Activated naive CD4-positive, alpha-beta T cell treated with anti-CD3 and anti-CD28 coated beads for 36 hours (primary cell): ENCODE measurements around the gene PSPC1. TPM values are rescaled to one million over a fixed set of nuclear protein-coding genes. Genes with fewer than 3 reads are reported as not detected.
"Not testable (repeated sequence)": the region's sequence is repeated elsewhere in the genome, so short reads cannot be mapped to it uniquely, and the experiment has no call there.

Experiments
- CTCF ChIA-PET: fragments of 350-600 bp; sonication (Branson Sonifier 250); formaldehyde crosslinking; loops from one replicate; lab custom pipeline; 2021; ENCODE audit warnings: antibody characterized with exemption; lab: Charles Lee
- DNase-seq: peaks from one replicate; pipeline ENCODE4 v3.0.0-alpha.2; 2020
- H3K27ac Mint-ChIP-seq: one replicate; pipeline ENCODE4 v1.8.0; 2021; ENCODE audit warnings: mild to moderate bottlenecking, mixed read lengths
- H3K27me3 Mint-ChIP-seq: one replicate; pipeline ENCODE4 v1.8.0; 2021; ENCODE audit warnings: low read depth, mixed read lengths
- H3K36me3 Mint-ChIP-seq: one replicate; pipeline ENCODE4 v1.8.0; 2021; ENCODE audit warnings: low read depth, mixed read lengths
- H3K4me1 Mint-ChIP-seq: one replicate; pipeline ENCODE4 v1.8.0; 2021; ENCODE audit warnings: low read depth, mixed read lengths
- H3K4me3 Mint-ChIP-seq: one replicate; pipeline ENCODE4 v1.8.0; 2021; ENCODE audit warnings: mild to moderate bottlenecking, moderate library complexity, mixed read lengths
- H3K9me3 Mint-ChIP-seq: one replicate; pipeline ENCODE4 v1.8.0; 2021; ENCODE audit warnings: mixed read lengths
- intact Hi-C: fragments of 100-400 bp; cut with micrococcal nuclease; formaldehyde crosslinking; loops from one replicate; pipeline ENCODE4 v1.15.1; 2023
- total RNA-seq, 2 experiments: library from RNA; stranded (reverse); gene quantifications; one replicate each; pipeline ENCODE4 v1.2.3, GENCODE V29; 2021

PSPC1 gene
- total RNA-seq, 2 experiments from 2014 or later: 46.5 to 48.2 TPM

DNA sequence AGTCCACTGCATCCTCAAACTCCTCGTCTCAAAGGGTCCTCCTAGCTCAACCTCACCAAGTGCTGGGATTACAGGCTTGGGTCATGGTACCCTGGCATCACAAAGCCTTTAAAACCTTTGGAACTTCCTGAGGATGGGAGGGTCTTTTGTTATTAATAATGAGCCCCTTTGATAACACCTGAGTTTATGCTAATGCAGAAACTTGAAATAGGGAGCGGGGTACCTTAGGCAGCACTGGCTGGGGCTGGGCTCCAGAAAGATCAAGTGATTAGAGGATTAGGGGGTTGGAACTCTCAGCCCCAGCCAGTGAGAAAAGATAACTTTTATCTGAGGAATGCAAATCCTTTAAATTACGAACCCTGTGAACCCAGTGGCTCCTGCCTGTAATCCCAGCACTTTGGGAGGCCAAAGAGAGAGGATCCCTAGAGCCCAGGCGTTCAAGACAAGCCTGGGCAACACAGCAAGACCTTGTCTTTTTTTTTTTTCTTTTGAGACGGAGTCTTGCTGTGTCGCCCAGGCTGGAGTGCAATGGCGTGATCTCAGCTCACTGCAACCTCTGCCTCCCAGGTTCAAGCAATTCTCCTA is 9.3 kb upstream of the PSPC1 start:
- no peaks in the 10 kb centered on the region for H3K36me3 Mint-ChIP-seq
- intact Hi-C loops: no loop called here
- H3K27me3 Mint-ChIP-seq: no peaks in the 10 kb centered on the region
- no peak overlapping the region for H3K27ac Mint-ChIP-seq
- DNase-seq: no peak
- CTCF ChIA-PET: no interaction called here
- no peaks in the 10 kb centered on the region for H3K9me3 Mint-ChIP-seq
- H3K4me1 Mint-ChIP-seq: no peaks in the 10 kb centered on the region
- H3K4me3 Mint-ChIP-seq: no peak overlapping the region

GRCh38 chr13:19782049-19782726 is 557 bp downstream of the PSPC1 start:
- Mint-ChIP-seq H3K27me3 (peaks cover 3% of the 10 kb centered on the region), H3K27ac (peak overlapping the region; percentile 98), H3K4me3 (peak overlapping the region; percentile 96), H3K4me1 (peaks cover 7% of the 10 kb centered on the region), H3K36me3 (peaks cover 14% of the 10 kb centered on the region), H3K9me3 (peaks cover 1% of the 10 kb centered on the region)
- CTCF ChIA-PET: no interaction called here
- intact Hi-C loops: loop anchor here (1.0 to 2.0 kb wide), 3 partner anchors 81 to 379 kb away; partner anchors contain the start of genes GJA3 and ZMYM5
- peak; percentile 74 for DNase-seq

DNA sequence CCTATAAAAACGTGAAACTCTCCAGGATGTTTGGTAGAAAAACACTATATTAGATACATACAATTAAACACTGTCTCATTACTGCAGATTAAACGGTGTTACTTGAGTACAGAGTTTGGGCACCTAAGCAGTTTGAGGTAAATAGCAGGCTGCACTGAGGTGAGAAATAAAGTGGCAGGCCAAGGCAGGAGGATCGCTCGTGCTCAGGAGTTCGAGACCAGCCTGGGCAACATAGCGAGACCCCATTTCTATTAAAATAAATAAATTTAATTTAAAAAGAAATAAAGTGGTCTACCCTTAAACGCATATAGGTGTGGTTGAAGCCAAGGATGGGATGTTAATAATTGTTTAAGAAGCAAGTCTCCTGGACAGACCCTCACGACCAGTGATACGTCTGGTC is 1.2 kb downstream of the PSPC1 start:
- CTCF ChIA-PET: interaction anchor here (0.6 kb wide), 1 partner anchor 75 kb away, joined by 7 read pairs; no protein-coding TSS in a partner anchor
- Mint-ChIP-seq H3K4me3 (peak overlapping the region; percentile 96), H3K36me3 (peaks cover 14% of the 10 kb centered on the region), H3K27ac (peak overlapping the region; percentile 98), H3K27me3 (peaks cover 3% of the 10 kb centered on the region), H3K4me1 (peaks cover 7% of the 10 kb centered on the region), H3K9me3 (peaks cover 1% of the 10 kb centered on the region)
- intact Hi-C loops: no loop called here
- peak; percentile 23 for DNase-seq

DNA sequence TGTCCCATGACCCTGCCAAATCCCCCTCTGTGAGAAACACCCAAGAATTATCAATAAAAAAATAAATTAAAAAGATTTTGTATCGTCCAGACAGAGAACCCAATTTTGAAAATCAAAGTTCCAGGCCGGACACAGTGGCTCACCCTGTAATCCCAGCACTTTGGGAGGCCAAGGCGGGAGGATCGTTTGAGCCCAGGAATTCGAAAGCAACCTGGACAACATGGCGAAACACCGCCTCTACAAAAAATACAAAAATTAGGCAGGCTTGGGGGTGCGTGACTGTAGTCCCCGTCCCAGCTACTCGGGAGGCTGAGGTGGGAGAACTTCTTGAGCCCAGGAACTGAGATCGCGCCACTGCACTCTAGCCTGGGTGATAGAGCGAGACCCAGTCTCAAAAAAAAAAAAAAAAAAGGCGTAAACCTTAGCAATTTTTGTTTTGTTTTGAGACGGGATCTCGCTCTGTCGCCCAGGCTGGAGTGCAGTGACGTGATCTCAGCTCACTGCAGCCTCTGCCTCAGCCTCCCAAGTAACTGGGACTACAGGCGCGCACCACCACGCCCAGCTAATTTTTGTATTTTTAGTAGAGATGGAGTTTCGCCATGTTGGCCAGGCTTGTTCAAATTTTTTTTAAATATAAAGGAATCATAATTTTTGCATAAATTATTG is 1.9 kb downstream of the PSPC1 start:
- Mint-ChIP-seq H3K4me1 (peaks cover 11% of the 10 kb centered on the region), H3K36me3 (peaks cover 16% of the 10 kb centered on the region), H3K4me3 (peak overlapping the region; percentile 96), H3K27ac (peak overlapping the region; percentile 76)
- CTCF ChIA-PET: interaction anchor here (0.6 kb wide), 1 partner anchor 74 kb away, joined by 7 read pairs; no protein-coding TSS in a partner anchor
- H3K27me3 Mint-ChIP-seq, intact Hi-C loops, H3K9me3 Mint-ChIP-seq: not testable (repeated sequence)
- peak; percentile 30 for DNase-seq

DNA sequence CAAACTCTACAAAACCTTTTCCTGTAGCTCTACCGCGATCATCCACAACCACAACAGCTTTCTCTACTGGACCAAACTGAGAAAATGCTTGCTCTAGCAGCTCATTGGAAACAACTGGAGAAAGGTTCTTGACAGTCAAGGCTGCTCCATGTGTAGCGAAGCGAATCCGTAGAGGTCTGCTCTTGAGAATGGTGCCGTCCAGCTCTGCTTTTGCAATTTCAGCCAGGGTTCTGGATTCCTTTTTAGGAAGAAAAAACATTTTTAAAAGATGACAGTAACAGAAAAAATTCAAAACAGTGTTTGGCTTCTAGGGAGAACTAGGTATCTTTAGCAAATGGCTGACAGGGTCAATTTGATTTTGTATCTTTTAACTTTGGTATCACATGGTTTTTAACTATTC is 10.4 kb downstream of the PSPC1 start:
- DNase-seq: no peak
- Mint-ChIP-seq H3K9me3 (no peaks in the 10 kb centered on the region), H3K27ac (no peak overlapping the region), H3K27me3 (no peaks in the 10 kb centered on the region), H3K4me1 (peaks cover 37% of the 10 kb centered on the region), H3K4me3 (no peak overlapping the region), H3K36me3 (peaks cover 40% of the 10 kb centered on the region)
- intact Hi-C loops: no loop called here
- CTCF ChIA-PET: no interaction called here

DNA sequence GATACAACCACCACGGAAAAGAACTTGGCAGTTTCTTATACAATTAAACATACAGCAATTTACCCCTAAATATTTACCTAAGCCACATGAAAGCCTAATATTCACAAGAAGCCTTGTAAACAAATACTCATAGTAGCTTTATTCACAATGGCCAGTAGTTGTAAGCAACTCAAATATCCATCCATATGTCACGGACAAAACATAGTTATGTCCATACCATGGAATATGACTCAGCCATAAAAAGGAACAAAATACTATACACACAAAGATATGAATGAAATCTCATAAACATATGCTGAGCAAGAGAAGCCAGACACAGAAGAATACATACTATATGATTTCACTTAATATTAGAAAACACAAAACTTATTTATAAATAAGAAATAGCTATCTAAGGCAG is 12.9 kb downstream of the PSPC1 start:
- H3K4me3 Mint-ChIP-seq: no peak overlapping the region
- H3K27me3 Mint-ChIP-seq: no peaks in the 10 kb centered on the region
- H3K9me3 Mint-ChIP-seq: no peaks in the 10 kb centered on the region
- peaks cover 43% of the 10 kb centered on the region for H3K4me1 Mint-ChIP-seq
- peaks cover 45% of the 10 kb centered on the region for H3K36me3 Mint-ChIP-seq
- CTCF ChIA-PET: interaction anchor here (0.7 kb wide), 1 partner anchor 71 kb away, joined by 3 read pairs; no protein-coding TSS in a partner anchor
- no peak overlapping the region for H3K27ac Mint-ChIP-seq
- DNase-seq: no peak
- intact Hi-C loops: no loop called here

DNA sequence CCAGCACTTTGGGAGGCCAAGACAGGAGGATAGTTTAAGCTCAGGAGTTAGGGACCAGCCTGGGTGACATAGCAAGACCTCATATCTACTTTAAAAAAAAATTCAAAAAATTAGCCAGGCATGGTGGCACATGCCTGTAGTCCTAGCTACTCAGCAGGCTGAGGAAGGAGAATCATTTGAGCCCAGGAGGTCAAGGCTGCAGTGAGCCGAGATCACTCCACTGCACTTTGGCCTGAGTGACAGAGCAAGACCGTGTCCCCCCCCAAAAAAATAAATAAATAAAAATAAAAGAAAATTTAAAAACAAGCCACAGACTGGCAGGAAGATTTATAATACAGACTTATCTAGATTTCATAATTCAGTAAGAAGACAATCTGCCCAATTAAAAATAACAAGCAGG is 14.8 kb downstream of the PSPC1 start:
- CTCF ChIA-PET: interaction anchor here (0.6 kb wide), 1 partner anchor 137 kb away, joined by 3 read pairs; no protein-coding TSS in a partner anchor
- H3K27me3 Mint-ChIP-seq: no peaks in the 10 kb centered on the region
- H3K27ac Mint-ChIP-seq: peak overlapping the region; percentile 46
- H3K4me1 Mint-ChIP-seq: peaks cover 50% of the 10 kb centered on the region
- DNase-seq: no peak
- intact Hi-C loops: no loop called here
- peaks cover 53% of the 10 kb centered on the region for H3K36me3 Mint-ChIP-seq
- no peak overlapping the region for H3K4me3 Mint-ChIP-seq
- no peaks in the 10 kb centered on the region for H3K9me3 Mint-ChIP-seq

DNA sequence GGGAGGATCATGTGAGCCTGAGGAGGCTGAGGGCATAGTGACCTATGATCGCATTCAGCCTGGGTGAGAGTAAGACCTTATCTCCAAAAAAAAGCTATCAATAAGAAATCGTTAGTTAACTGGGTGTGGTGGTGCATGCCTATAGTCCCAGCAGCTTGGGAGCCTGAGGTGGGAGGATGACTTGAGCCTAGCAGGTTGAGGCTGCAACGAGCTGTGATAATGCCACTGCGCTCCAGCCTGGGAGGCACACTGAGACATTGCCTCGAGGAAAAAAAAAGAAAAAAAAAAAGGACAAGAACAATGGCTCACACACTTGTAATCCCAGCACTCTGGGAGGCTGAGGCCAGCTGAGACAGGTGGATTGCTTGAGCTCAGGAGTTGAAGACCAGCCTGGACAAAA is 16.2 kb downstream of the PSPC1 start:
- CTCF ChIA-PET: no interaction called here
- Mint-ChIP-seq H3K4me3 (no peak overlapping the region), H3K27me3 (no peaks in the 10 kb centered on the region), H3K9me3 (no peaks in the 10 kb centered on the region), H3K4me1 (peaks cover 55% of the 10 kb centered on the region), H3K27ac (no peak overlapping the region), H3K36me3 (peaks cover 50% of the 10 kb centered on the region)
- intact Hi-C loops: no loop called here
- no peak for DNase-seq

- no peaks in the 10 kb centered on the region for H3K9me3 Mint-ChIP-seq
- CTCF ChIA-PET: no interaction called here
- H3K4me3 Mint-ChIP-seq: no peak overlapping the region
- intact Hi-C loops: no loop called here
- DNase-seq: no peak
- H3K27ac Mint-ChIP-seq: no peak overlapping the region
- H3K27me3 Mint-ChIP-seq: no peaks in the 10 kb centered on the region
- H3K4me1 Mint-ChIP-seq: peaks cover 59% of the 10 kb centered on the region
- H3K36me3 Mint-ChIP-seq: peaks cover 48% of the 10 kb centered on the region
Measured at GRCh38 chr13:19764237-19764636, 18.5 kb downstream of the PSPC1 start.

DNA sequence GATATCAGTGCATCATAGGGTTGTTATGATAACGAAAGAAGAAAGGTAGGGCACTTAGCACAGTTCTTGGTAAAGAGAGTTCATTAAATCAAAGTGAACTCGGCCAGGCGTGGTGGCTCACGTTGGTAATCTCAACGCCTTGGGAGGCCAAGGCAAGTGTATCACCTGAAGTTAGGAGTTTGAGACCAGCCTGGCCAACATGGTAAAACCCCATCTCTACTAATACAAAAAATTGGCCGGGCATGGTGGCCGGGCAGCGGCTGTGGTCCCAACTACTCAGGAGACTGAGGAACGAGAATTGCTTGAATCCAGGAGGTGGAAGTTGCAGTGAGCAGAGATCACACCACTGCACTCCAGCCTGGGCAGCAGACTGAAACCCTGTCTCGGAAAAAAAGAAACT is 19.1 kb downstream of the PSPC1 start:
- Mint-ChIP-seq H3K36me3 (peaks cover 53% of the 10 kb centered on the region), H3K4me3 (no peak overlapping the region), H3K27me3 (no peaks in the 10 kb centered on the region), H3K4me1 (peaks cover 54% of the 10 kb centered on the region), H3K9me3 (no peaks in the 10 kb centered on the region), H3K27ac (peak overlapping the region; percentile 30)
- CTCF ChIA-PET: interaction anchor here (0.5 kb wide), 1 partner anchor 8 kb away, joined by 3 read pairs; no protein-coding TSS in a partner anchor
- DNase-seq: no peak
- intact Hi-C loops: no loop called here

GRCh38 chr13:19759669-19760068 is 23.1 kb downstream of the PSPC1 start:
- Mint-ChIP-seq H3K27me3 (no peaks in the 10 kb centered on the region), H3K36me3 (peaks cover 57% of the 10 kb centered on the region), H3K4me3 (no peak overlapping the region), H3K9me3 (no peaks in the 10 kb centered on the region), H3K27ac (no peak overlapping the region), H3K4me1 (peaks cover 33% of the 10 kb centered on the region)
- no peak for DNase-seq
- intact Hi-C loops: no loop called here
- CTCF ChIA-PET: no interaction called here

DNA sequence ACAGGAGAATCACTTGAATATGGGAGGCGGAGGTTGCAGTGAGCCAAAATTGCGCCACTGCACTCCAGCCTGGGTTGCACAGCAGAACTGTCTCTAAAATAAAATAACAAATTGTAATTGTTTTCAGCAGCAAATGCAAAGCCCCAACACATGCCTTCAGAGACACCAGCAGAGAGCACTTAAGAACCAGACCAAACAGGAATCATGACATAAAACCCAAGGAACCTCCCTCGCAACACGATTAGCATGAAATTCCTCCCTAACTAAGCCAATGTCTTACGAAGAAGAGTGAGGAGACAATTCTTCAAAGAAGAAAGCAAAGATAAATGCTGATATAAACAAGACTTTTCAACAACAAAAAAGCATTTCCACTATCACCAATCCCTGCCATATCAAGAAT is 40.1 kb downstream of the PSPC1 start:
- Mint-ChIP-seq H3K27me3 (no peaks in the 10 kb centered on the region), H3K4me1 (peaks cover 5% of the 10 kb centered on the region), H3K27ac (no peak overlapping the region), H3K4me3 (no peak overlapping the region), H3K9me3 (no peaks in the 10 kb centered on the region), H3K36me3 (peaks cover 35% of the 10 kb centered on the region)
- no peak for DNase-seq
- intact Hi-C loops: no loop called here
- CTCF ChIA-PET: no interaction called here
